ENCODE measurements around the gene XAGE2. TPM values are rescaled to one million over a fixed set of nuclear protein-coding genes. Genes with fewer than 3 reads are reported as not detected.
A peak's percentile ranks its signal among the peaks of the same experiment; 100 is the strongest.

Gene XAGE2
- total and polyA plus RNA-seq, 9 of the 15 experiments (the other 6 are each of a cell fraction or from before 2014, with no cell fraction given), result 0.14 to 0.36 (median 0.21) TPM; not detected in 6

DNA sequence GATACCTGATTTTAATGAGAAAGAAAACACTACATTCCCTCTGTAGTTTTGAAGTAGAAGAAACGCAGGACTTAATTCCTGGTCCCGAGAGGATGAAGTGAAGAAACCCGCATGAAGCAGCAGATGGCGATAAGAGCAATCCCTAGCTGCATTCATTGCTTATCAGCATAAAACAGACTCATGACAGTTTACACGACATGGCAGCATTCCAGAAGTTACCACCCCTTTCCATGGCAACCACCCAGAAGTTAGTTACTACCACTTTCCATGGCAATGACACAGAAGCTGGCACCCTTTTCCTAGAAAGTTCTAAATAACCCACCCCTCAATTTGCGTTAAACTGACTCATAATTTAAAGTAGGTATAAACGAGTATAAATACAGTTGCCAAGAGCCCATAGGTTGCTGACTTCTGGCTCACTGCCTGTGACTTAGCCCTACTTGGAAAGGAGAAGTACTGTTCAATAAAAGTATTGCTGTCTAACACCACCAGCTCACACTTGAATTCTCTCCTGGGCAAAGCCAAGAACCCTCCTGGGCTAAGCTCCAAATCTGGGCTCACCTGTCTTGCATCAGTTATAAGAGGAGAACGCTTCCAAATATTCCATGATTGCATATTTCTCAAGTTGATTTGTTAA is 5.5 kb upstream of the XAGE2 start (continued):
- no peak for TF ChIP-seq ZNF146 (CRISPR knock-in tag; IDR thresholded peaks at IDR 0.05; ENCODE audit: unreplicated experiment)
- TF ChIP-seq ZBED1 (IDR thresholded peaks at IDR 0.05), result peak; percentile 73; the same call in 1 of the 2 replicates
- TF ChIP-seq, protein P1, sequence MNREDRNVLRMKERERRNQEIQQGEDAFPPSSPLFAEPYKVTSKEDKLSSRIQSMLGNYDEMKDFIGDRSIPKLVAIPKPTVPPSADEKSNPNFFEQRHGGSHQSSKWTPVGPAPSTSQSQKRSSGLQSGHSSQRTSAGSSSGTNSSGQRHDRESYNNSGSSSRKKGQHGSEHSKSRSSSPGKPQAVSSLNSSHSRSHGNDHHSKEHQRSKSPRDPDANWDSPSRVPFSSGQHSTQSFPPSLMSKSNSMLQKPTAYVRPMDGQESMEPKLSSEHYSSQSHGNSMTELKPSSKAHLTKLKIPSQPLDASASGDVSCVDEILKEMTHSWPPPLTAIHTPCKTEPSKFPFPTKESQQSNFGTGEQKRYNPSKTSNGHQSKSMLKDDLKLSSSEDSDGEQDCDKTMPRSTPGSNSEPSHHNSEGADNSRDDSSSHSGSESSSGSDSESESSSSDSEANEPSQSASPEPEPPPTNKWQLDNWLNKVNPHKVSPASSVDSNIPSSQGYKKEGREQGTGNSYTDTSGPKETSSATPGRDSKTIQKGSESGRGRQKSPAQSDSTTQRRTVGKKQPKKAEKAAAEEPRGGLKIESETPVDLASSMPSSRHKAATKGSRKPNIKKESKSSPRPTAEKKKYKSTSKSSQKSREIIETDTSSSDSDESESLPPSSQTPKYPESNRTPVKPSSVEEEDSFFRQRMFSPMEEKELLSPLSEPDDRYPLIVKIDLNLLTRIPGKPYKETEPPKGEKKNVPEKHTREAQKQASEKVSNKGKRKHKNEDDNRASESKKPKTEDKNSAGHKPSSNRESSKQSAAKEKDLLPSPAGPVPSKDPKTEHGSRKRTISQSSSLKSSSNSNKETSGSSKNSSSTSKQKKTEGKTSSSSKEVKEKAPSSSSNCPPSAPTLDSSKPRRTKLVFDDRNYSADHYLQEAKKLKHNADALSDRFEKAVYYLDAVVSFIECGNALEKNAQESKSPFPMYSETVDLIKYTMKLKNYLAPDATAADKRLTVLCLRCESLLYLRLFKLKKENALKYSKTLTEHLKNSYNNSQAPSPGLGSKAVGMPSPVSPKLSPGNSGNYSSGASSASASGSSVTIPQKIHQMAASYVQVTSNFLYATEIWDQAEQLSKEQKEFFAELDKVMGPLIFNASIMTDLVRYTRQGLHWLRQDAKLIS (CRISPR knock-in tag; IDR thresholded peaks at IDR 0.05), result no peak
- 0 out of 2 replicates have a peak, but pooled peaks have one; percentile 49 for TF ChIP-seq LCOR (CRISPR knock-in tag; IDR thresholded peaks at IDR 0.05)
- TF ChIP-seq, protein P2, sequence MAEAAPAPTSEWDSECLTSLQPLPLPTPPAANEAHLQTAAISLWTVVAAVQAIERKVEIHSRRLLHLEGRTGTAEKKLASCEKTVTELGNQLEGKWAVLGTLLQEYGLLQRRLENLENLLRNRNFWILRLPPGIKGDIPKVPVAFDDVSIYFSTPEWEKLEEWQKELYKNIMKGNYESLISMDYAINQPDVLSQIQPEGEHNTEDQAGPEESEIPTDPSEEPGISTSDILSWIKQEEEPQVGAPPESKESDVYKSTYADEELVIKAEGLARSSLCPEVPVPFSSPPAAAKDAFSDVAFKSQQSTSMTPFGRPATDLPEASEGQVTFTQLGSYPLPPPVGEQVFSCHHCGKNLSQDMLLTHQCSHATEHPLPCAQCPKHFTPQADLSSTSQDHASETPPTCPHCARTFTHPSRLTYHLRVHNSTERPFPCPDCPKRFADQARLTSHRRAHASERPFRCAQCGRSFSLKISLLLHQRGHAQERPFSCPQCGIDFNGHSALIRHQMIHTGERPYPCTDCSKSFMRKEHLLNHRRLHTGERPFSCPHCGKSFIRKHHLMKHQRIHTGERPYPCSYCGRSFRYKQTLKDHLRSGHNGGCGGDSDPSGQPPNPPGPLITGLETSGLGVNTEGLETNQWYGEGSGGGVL (CRISPR knock-in tag; IDR thresholded peaks at IDR 0.05), result no peak
- TF ChIP-seq, protein P3, sequence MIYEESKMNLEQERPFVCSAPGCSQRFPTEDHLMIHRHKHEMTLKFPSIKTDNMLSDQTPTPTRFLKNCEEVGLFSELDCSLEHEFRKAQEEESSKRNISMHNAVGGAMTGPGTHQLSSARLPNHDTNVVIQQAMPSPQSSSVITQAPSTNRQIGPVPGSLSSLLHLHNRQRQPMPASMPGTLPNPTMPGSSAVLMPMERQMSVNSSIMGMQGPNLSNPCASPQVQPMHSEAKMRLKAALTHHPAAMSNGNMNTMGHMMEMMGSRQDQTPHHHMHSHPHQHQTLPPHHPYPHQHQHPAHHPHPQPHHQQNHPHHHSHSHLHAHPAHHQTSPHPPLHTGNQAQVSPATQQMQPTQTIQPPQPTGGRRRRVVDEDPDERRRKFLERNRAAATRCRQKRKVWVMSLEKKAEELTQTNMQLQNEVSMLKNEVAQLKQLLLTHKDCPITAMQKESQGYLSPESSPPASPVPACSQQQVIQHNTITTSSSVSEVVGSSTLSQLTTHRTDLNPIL (CRISPR knock-in tag; IDR thresholded peaks at IDR 0.05), result no peak
- no peak for TF ChIP-seq ZNF780A (CRISPR knock-in tag; IDR thresholded peaks at IDR 0.05)
- no peak for TF ChIP-seq ZNF224 (CRISPR knock-in tag; IDR thresholded peaks at IDR 0.05)
- no peak for TF ChIP-seq SP1 (CRISPR knock-in tag; IDR thresholded peaks at IDR 0.05)
- TF ChIP-seq FOXA3 (CRISPR knock-in tag; conservative IDR thresholded peaks at IDR 0.05 in 1 of 2, IDR thresholded peaks at IDR 0.05 in 1 of 2), result no peak
- no peak for TF ChIP-seq RUNX1 (IDR thresholded peaks at IDR 0.05; ENCODE audit: low read depth)
- no peak for TF ChIP-seq SAP30 (IDR thresholded peaks at IDR 0.05; ENCODE audit: borderline replicate concordance, insufficient read depth, low read depth, low read length, poor library complexity, severe bottlenecking)
- peak; percentile 77; the same call in 1 of the 2 replicates for TF ChIP-seq NCOA1 (IDR thresholded peaks at IDR 0.05; ENCODE audit: low read depth)
- no peak for TF ChIP-seq KAT2B (IDR thresholded peaks at IDR 0.05; ENCODE audit: low read depth, low read length)
- TF ChIP-seq PRMT5 (CRISPR knock-in tag; IDR thresholded peaks at IDR 0.05), result no peak
- no peak for TF ChIP-seq HDAC2 (IDR thresholded peaks at IDR 0.05)
- no peak for TF ChIP-seq ZNF561 (CRISPR knock-in tag; conservative IDR thresholded peaks at IDR 0.05)
- peak; percentile 71 for TF ChIP-seq NFE2 (IDR thresholded peaks at IDR 0.05; ENCODE audit: low read depth)
- no peak for TF ChIP-seq ETV1 (tag; conservative IDR thresholded peaks at IDR 0.05; ENCODE audit: low read depth)
- no peak for TF ChIP-seq EWSR1 (IDR thresholded peaks at IDR 0.05; ENCODE audit: borderline replicate concordance, low read depth, partially characterized antibody)
